MM.1S (cell line): ENCODE results near the gene ACYP2.

ENCODE experiments used
- EZH2 ChIP-seq: fragments of 300-600 bp; sonication (generic); optimal IDR thresholded peaks from 2 replicates; pipeline ENCODE3; 2017; ENCODE audit warnings: low read depth, mild to moderate bottlenecking, antibody characterized with exemption, low read length, mixed read lengths
- EZH2phosphoT487 ChIP-seq: fragments of 300-600 bp; sonication (generic); IDR thresholded peaks from 2 replicates; pipeline ENCODE4 v1.6.1; 2018; ENCODE audit warnings: antibody characterized with exemption, low read length
- TF ChIP-seq, protein P1 (sequence below): fragments of 300-600 bp; sonication (generic); IDR thresholded peaks from 2 replicates; pipeline ENCODE4 v1.5.1; 2016; ENCODE audit warnings: antibody characterized with exemption, low read length, mixed read lengths

DNA sequence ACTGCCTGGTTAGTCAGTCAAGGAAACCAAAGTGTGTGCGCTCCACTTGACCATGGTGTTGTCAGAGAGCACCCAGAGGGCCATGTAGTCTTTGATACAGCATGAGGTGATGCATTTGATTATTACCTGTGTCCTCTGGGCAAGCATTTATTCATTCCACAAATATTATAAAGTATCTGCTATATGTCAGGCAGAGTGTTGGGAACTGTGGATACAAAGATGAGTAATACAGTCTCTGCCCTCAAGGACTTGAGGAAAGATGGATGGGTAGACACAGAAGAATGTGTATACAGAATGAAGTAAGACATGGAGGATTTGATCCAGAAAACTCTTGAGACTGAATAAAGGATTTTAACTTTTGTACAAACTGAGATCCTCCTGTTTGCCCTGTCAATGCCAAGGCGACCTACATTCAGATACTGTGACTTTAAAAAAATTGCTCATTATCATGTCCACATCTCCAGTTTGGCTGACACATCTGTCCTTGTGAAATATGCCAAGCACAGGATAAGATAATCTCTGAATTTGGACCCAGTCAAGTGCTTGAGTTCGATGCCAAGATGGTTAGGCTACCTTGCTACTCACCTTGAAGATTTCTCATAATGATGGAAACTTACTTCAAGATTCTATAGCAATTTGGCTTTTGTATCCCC lies 50.8 kb downstream of the ACYP2 start:
- TF ChIP-seq, protein P1, sequence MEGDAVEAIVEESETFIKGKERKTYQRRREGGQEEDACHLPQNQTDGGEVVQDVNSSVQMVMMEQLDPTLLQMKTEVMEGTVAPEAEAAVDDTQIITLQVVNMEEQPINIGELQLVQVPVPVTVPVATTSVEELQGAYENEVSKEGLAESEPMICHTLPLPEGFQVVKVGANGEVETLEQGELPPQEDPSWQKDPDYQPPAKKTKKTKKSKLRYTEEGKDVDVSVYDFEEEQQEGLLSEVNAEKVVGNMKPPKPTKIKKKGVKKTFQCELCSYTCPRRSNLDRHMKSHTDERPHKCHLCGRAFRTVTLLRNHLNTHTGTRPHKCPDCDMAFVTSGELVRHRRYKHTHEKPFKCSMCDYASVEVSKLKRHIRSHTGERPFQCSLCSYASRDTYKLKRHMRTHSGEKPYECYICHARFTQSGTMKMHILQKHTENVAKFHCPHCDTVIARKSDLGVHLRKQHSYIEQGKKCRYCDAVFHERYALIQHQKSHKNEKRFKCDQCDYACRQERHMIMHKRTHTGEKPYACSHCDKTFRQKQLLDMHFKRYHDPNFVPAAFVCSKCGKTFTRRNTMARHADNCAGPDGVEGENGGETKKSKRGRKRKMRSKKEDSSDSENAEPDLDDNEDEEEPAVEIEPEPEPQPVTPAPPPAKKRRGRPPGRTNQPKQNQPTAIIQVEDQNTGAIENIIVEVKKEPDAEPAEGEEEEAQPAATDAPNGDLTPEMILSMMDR, result no peak
- TF ChIP-seq EZH2, result no peak
- TF ChIP-seq EZH2phosphoT487, result no peak
